Measurements from ENCODE around the gene USP2. TPM values are rescaled to one million over a fixed set of nuclear protein-coding genes. Genes with fewer than 3 reads are reported as not detected.

USP2 gene
- total RNA-seq, 1 donor from 2014 or later, result 2.6 TPM

GRCh38 chr11:119307219-119307618 is 74.3 kb downstream of the USP2 start:
- TF ChIP-seq, protein P1, sequence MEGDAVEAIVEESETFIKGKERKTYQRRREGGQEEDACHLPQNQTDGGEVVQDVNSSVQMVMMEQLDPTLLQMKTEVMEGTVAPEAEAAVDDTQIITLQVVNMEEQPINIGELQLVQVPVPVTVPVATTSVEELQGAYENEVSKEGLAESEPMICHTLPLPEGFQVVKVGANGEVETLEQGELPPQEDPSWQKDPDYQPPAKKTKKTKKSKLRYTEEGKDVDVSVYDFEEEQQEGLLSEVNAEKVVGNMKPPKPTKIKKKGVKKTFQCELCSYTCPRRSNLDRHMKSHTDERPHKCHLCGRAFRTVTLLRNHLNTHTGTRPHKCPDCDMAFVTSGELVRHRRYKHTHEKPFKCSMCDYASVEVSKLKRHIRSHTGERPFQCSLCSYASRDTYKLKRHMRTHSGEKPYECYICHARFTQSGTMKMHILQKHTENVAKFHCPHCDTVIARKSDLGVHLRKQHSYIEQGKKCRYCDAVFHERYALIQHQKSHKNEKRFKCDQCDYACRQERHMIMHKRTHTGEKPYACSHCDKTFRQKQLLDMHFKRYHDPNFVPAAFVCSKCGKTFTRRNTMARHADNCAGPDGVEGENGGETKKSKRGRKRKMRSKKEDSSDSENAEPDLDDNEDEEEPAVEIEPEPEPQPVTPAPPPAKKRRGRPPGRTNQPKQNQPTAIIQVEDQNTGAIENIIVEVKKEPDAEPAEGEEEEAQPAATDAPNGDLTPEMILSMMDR (IDR thresholded peaks at IDR 0.05; ENCODE audit: partially characterized antibody, unreplicated experiment), result no peak
- peaks cover 4% of the 10 kb centered on the region for H3K9me3 Mint-ChIP-seq (ENCODE audit: unreplicated experiment)
- no peak for DNase-seq
- no peaks in the 10 kb centered on the region for H3K36me3 Mint-ChIP-seq (ENCODE audit: unreplicated experiment)
- H3K27ac Mint-ChIP-seq (ENCODE audit: unreplicated experiment), result no peak overlapping the region
- no peaks in the 10 kb centered on the region for H3K4me1 Mint-ChIP-seq (ENCODE audit: low read depth, unreplicated experiment)
- no peak overlapping the region for H3K4me3 Mint-ChIP-seq (ENCODE audit: unreplicated experiment)
- no peaks in the 10 kb centered on the region for H3K27me3 Mint-ChIP-seq (ENCODE audit: unreplicated experiment)

DNA sequence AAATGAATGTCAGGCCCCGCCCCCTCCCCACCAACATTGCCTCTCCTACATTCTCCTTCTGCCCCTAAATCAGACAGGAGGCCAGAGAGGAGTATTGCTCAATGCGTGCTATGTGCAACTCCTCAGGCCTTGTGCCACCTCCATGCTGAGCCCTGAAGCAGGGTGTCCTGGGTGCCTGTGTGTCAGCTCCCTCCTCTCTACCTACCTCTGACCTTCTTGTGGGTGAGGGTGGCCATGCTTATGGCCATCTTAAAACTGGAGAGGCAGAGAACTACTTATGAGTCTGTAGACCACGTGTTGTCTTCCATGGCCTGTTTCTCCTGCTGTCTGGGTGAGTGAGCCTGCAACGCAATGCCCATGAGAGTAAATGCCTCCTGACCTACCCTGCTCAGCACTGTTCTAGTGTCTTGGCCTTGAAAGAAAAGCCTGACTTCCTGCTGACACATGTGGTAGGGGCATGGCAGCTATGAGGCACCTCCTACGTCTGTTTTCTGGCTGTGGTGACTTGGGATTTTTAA is 75.1 kb downstream of the USP2 start:
- Mint-ChIP-seq H3K27me3 (ENCODE audit: unreplicated experiment) (no peaks in the 10 kb centered on the region), H3K36me3 (ENCODE audit: unreplicated experiment) (no peaks in the 10 kb centered on the region), H3K4me3 (ENCODE audit: unreplicated experiment) (no peak overlapping the region), H3K4me1 (ENCODE audit: low read depth, unreplicated experiment) (no peaks in the 10 kb centered on the region), H3K27ac (ENCODE audit: unreplicated experiment) (no peak overlapping the region), H3K9me3 (ENCODE audit: unreplicated experiment) (peaks cover 4% of the 10 kb centered on the region)
- no peak for DNase-seq
- TF ChIP-seq, protein P1 (IDR thresholded peaks at IDR 0.05; ENCODE audit: partially characterized antibody, unreplicated experiment), result no peak

- Mint-ChIP-seq H3K27me3 (ENCODE audit: unreplicated experiment) (no peaks in the 10 kb centered on the region), H3K9me3 (ENCODE audit: unreplicated experiment) (peaks cover 4% of the 10 kb centered on the region), H3K4me1 (ENCODE audit: low read depth, unreplicated experiment) (no peaks in the 10 kb centered on the region), H3K36me3 (ENCODE audit: unreplicated experiment) (no peaks in the 10 kb centered on the region), H3K27ac (ENCODE audit: unreplicated experiment) (no peak overlapping the region), H3K4me3 (ENCODE audit: unreplicated experiment) (no peak overlapping the region)
- TF ChIP-seq, protein P1 (IDR thresholded peaks at IDR 0.05; ENCODE audit: partially characterized antibody, unreplicated experiment), result no peak
- no peak for DNase-seq
Observed at GRCh38 chr11:119305556-119306372, 75.7 kb downstream of the USP2 start.

Small RNAs within 50 kb of the gene (microRNA-seq; reads per million reads assigned to microRNA genes)
- gene MIR6756 (ENCODE audit: unreplicated experiment), result not detected

Other genes with a start within 250 kb of the USP2 start
- 2.4 TPM for gene ABCG4, start 232.6 kb downstream of the USP2 start, total RNA-seq (ENCODE audit: unreplicated experiment)
- 1.7 TPM for gene NLRX1, start 213.0 kb downstream of the USP2 start, total RNA-seq (ENCODE audit: unreplicated experiment)
- gene NHERF4, start 196.2 kb downstream of the USP2 start, total RNA-seq (ENCODE audit: unreplicated experiment), result not detected
- 40.5 TPM for gene CBL, start 175.4 kb downstream of the USP2 start, total RNA-seq (ENCODE audit: unreplicated experiment)
- gene MCAM, start 64.6 kb downstream of the USP2 start, total RNA-seq (ENCODE audit: unreplicated experiment), result 11.4 TPM
- gene RNF26, start 47.2 kb downstream of the USP2 start, total RNA-seq (ENCODE audit: unreplicated experiment), result 20.6 TPM
- 0.32 TPM for gene C1QTNF5, start 40.8 kb downstream of the USP2 start, total RNA-seq (ENCODE audit: unreplicated experiment)
- not detected for gene MFRP, start 35.0 kb downstream of the USP2 start, total RNA-seq (ENCODE audit: unreplicated experiment)
- 22.0 TPM for gene THY1, start 41.5 kb upstream of the USP2 start, total RNA-seq (ENCODE audit: unreplicated experiment)